Stimulated activated CD4-positive, alpha-beta T cell treated with anti-CD3 and anti-CD28 coated beads, Interleukin-4, amount 100 ng/mL, for 24 hours (primary cell): ENCODE data around the gene CELF3.
A peak's percentile ranks its signal among the peaks of the same experiment; 100 is the strongest.
"Not testable (repeated sequence)": the region's sequence is repeated elsewhere in the genome, so short reads cannot be mapped to it uniquely, and the experiment has no call there.

Experiments
- DNase-seq: peaks from one replicate; pipeline ENCODE4 v3.0.0-alpha.2; 2020

The CELF3 gene

DNA sequence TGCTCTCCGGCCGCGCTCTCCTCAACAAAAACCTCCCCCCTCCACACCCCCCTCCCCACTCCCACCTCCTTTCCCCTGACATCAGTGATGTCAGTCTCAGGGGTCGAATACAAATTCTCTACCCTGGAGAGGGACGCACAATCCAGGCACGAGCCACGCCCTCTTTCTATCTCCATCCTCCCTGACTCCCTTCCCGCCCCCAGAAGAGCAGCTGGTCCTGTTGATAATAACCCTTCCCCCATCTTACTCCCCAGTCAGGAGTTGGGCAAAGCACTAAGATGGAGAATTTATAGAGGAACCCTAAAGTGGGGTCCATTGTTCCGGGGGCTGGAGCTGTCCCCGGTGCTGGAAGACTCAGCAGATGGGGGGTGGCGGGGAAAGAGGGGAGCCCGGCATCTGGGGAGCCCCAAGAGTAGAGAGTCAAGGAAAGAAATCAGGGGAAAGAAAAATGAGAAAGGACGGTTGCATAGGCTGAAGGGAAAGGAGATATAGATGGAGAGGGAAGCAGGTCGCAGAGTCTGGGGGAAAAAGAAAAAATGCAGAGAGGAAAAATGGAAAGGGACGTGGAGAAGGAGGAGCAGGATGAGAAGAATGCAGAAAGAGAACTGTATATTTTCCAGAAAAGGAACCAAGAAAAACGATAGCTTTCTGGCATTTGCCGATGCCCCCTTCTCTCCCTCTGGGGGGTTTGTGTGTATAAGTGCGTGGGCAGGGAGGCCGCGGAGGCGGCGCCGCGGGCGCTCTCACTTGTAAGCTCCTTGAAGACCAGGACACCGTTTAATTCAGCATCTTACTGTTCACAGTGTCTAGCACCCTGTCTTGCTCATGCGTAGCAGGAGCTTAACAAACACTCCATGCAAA lies at the start of gene CELF3:
CELF3 (minus strand) TSS at position 33 of the 861 bp plus-strand sequence. CDS start 783 bp downstream, outside the sequence.
- no peak for DNase-seq

GRCh38 chr1:151763990-151764389 lies 47.4 kb upstream of the CELF3 start:
- no peak for DNase-seq

- DNase-seq: peak; percentile 87
Observed at GRCh38 chr1:151762941-151763921, 46.6 kb upstream of the CELF3 start, which contains the start of gene MRPL9. MRPL9 (minus strand) TSS chr1:151763496; CDS start chr1:151763479, 17 bp downstream.

- no peak for DNase-seq
Observed at GRCh38 chr1:151760597-151761385, 44.2 kb upstream of the CELF3 start.

- no peak for DNase-seq
Observed at GRCh38 chr1:151759241-151759640, 42.6 kb upstream of the CELF3 start.

DNA sequence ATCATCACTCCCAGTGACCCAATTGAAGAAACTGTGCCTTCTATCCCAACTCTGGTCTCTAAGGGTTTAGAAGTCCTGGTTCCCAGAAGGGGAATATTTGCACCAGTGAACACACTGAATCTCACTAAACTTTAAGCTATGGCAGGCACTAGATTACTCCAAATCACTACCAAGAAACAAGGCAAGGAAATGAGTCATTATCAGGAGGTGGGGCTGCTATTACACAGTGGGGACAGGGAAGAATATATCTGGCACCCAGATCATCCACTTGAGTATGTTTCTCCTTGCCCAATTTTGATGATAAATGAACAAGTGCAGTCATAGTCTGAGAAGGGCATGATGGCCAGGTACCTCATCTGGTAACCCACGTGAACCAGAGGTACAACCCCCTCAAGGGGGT lies 39.7 kb upstream of the CELF3 start:
- DNase-seq: no peak

GRCh38 chr1:151741516-151741915 lies 24.9 kb upstream of the CELF3 start:
- no peak for DNase-seq

DNA sequence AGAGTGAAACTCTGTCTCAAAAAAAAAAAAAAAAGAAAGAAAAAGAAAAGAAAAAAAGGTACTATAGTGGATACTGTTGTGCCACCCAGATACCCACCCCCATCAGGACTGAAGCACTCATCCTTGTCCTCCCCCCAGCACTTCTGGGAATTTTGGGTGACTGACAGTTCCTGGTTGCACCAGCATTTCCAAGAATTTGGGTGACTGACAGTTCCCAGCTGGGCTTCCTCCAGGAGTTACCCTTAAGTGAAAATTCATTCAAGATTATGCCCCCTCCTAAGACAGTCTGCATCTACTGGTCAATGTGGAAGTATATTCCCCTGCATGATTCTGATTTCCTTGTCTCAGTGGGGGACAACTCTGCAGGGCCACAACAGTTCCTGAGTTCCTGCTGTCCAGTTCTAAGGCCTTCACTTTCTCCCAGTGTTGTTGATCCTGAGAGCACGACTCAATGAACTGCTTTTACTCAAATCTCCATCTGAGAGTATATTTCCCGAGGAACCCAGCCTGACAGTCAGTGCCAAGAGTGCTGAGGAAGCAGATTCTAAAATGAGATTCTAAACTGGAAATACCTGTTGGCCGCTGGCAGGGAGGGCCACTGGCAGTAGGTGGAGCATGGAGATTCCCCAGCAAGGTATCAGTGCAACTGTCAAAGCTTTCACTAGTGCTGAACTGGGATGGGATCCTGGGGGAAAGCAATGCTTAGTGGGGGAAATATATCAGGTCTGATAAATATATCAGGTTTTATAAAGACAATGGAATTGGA lies 23.2 kb upstream of the CELF3 start:
- no peak for DNase-seq

- DNase-seq: no peak
Observed at GRCh38 chr1:151737479-151737878, 20.9 kb upstream of the CELF3 start.

DNA sequence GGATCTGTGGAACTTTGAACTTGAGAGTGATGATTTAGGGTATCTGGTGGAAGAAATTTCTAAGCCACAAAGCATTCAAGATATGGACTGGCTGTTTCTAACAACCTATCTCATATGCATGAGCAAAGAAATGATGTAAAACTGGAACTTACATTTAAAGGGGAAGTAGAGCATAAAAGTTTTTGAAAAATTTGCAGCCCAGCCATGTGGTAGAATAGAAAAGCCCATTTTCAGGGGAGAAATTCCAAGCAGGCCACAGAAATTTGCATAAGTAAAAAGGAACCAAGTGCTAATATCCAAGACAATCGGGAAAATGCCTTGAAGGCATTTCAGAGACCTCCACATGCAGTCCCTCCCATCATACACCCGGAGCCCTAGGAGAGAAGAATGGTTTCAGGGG lies 20.4 kb upstream of the CELF3 start:
- no peak for DNase-seq

- DNase-seq: not testable (repeated sequence)
Observed at GRCh38 chr1:151733995-151734394, 17.4 kb upstream of the CELF3 start.

DNA sequence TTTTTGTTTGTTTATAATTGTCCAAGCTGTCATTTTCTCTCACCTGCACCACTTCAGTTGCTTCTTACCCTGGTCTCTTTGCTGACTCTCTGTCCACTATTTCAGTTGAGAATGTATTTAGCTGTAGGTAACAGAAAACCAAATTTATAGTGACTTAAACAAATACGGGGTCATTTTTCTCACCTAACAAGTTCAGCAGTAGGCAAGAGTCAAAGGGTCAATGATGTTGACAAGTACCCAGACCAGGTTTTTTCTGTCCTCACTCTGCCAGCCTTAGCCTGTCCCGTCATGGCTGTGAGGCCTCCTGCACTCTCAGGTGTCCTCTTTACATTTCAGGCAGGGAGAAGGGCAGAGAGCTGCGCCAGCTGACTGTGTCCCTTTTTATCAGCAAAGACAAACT lies 16.5 kb upstream of the CELF3 start:
- DNase-seq: no peak

DNA sequence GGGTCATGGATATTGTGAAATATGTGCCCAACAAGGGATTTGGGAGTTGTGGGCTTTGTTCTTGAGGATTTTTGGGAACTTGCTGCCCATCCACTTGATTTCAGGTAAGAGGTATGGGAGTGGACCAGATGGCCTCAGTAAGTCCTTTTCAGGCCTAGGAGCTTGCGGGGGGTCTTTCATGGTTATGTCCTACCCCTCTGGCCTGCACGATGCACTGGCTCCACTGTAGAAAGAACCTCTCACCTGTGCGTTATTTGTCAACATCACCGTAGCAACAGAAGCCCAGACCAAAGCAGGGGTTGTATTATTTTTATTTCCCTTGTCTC lies 13.3 kb upstream of the CELF3 start:
- no peak for DNase-seq

DNA sequence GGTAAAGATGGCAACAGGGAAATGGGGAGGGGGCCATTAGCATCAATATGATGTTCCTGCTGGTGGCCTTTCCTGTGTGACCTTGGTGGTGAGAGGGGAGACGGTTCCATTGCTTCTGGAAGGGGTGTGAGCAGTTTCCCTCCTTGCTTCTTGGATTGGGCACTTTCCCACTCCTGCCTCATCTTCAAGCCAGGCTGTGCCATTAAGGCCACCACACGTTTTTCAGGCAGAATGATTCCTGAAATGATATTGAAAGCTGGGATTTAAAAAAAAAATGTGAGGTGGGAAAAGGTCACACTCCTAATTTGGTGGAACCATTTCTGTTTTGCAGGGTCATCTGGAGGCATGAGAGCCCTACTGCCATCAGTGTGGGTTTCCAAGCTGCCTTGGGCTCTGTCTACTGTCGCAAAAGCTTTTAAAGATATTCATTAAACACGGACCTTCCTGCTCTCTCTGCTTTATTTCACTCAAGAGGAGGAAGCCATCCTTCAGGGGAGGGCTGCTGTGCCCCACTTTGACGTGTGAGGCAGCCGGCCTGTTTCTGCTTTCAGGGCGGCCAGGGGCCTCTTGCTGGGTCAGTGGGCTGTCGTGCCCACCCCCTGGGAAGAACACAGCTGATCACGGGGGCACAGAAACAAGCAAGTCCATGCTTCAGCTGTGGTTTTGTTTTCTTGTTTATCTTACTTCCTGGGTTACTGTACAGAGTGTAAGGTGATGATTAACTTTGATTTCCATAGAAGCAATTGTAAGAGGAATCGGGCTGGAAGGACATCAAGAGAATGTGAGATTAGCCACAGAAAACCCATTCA lies 12.8 kb upstream of the CELF3 start:
- no peak for DNase-seq

DNA sequence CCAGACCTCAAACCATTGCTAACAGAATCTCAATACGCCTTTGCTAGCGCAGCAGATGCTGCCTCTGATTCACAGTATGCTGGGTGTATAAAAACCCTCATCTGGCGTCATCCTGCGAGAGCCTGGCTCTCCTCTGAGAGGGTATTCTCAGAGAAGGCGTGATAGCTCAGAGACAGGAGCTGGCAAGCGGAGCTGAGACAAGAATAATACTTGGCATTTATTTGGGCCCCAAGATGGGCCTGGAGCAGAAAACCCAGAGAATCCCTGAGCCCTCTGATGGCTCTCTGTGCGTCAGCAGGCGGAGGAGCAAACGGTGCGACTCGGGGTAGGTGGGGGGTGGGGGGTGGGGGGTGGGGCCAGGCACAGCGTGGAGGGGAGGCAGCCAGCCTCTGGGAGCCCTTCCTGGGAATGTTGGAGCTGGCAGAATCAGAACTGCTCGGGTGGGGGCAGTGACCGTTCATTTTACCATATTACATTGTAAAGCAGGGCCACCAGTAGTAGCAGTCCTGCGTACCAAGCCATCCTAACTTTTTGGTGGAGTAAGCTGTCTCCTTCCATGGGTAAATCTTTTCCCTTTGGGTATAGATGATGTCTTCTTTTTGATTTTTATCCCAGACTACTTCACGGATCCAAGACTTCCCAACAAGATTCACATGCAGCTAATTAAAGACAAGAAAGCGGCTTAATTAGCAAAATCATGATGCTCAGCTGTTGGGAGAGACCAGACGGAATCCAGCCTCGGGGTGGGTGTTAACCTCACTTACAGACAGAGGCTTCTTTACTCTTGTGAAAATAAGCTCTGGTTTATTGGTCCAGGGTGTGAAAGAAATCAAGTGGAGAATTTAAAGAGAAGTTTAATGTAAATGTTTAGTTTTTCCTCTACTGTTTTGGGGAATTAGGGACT lies 11.8 kb upstream of the CELF3 start:
- no peak for DNase-seq

DNA sequence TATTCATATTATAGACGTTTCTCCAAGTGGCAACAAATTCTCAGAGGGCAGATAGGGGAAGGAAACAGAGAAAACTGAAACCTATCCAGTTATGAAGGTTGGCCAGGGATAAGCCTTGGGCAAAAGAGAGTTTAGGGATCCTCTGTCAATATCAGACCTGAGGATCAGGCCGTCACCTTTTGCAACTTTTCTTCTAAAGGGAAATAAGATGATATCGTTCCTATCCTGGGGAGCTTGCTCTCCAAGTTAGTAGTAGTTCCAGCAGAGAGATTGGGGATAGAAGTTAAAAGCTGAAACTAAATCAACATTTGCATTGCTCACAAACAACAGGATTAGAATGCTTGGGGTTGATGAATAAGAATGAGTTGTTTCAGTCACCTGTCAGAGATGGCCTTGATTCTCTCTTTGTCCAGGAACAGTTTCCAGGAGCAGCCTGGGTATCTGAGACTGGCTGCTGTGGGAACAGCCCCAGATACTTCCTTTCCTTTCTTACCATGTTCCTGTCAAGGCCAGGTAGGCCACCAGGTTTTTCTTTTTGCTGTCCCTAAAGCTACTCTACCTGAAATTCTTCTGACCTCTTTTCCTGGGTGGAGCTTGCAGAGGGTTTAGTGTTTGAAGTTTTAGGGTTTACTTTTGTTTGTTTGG lies 7.2 kb upstream of the CELF3 start:
- DNase-seq: no peak

DNA sequence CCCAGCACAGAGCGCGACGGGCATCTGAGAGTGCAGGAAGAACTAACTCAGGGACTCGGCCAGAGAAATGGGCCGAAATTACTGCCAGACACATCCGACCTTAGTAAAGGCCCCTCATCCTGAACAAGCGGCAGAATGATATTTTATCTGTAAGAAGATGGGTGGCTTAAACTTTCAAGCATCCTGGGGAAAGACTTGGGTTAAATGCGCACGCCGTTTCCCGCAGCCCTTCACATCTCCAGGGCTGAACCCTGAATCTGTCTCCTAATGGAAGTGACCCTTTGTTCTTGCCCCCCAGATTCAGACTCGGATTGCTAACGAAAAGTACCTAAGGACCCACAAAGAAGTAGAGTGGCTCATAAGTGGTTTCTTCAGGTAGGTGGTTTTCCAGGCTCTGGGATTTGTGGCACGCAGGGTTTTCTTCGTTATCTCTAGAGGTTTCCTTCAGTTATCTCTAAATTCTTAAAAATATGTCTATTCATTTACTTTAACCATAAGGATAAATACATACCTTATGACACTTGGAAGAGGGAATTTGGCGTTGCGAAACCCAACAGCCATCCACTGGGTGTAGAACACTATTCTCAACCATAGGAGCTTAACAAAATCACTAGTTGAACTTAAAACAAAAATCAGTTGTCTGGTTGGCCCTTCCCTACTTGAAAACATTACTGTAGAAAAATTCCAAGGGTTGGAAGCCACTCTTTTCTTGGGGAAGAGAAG lies 5.3 kb upstream of the CELF3 start:
- no peak for DNase-seq

DNA sequence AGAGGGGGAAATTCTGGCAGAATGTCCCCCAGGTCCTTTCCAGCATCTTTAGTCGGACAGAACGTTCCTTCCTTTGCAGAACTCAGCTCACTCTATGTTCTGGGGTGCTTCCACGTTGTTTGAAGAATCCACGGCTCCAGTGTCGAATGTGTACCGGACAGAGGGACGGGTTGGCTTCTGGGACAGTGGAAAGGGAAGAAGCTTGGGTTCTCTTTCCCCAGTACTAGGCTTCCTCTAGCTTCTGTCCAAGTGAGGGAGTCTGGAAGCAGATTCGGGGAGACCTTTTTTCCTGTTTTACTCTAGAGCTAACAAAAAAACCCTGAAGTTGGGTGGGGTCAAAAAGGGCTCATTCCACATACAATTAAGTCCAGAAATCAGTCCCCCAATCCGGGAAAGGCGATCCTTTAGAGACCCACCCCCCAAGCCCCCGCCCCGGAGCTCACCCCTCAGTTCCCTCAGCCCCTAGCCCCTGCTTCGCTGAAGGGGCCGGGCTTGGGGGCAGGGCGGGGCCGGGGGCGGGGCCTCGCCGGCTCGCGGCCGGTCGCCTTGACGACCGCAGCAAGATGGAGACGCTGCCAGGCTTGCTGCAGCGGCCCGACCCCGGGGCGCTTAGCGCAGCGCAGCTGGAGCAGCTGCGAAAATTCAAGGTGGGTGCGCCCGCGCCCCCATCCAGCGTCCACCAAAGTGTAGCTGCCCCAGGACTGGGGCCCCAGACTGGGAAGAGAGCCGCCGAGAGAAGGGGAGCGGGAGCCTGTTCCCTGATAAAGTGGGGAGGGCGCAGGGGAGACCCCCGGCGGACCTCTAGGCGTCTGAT lies 4.6 kb upstream of the CELF3 start, which contains the start of gene RIIAD1:
RIIAD1 (plus strand) TSS at position 549 of the 814 bp plus-strand sequence; CDS start at position 564, 15 bp downstream.
- peak; percentile 23 for DNase-seq
